Colonic mucosa (tissue), 4 donors: ENCODE data around the gene ZSCAN23. TPM values are rescaled to one million over a fixed set of nuclear protein-coding genes. Genes with fewer than 3 reads are reported as not detected.
A peak's percentile ranks its signal among the peaks of the same experiment; 100 is the strongest.

ENCODE experiments used
- DNase-seq: peaks from one replicate; pipeline ENCODE4 v3.0.0-alpha.2; 2020
- H3K27ac ChIP-seq: fragments of 200-600 bp; one replicate; pipeline ENCODE4 v1.8.0; 2021
- H3K27me3 ChIP-seq: fragments of 200-600 bp; one replicate; pipeline ENCODE4 v1.8.0; 2021
- H3K36me3 ChIP-seq: fragments of 200-600 bp; one replicate; pipeline ENCODE4 v1.8.0; 2021
- H3K4me1 ChIP-seq: fragments of 200-600 bp; one replicate; pipeline ENCODE4 v1.8.0; 2021; ENCODE audit warnings: mild to moderate bottlenecking
- H3K4me3 ChIP-seq: fragments of 200-600 bp; one replicate; pipeline ENCODE4 v1.8.0; 2021
- H3K9ac ChIP-seq, 2 donors: one replicate each; pipeline ENCODE4 v1.7.0; 2013; ENCODE audit warnings: control low read depth in 2 of 2, low read depth in 2 of 2, low read length in 2 of 2
- H3K9me3 ChIP-seq: fragments of 200-600 bp; one replicate; pipeline ENCODE4 v1.8.0; 2021
- CTCF ChIP-seq: fragments of 200-600 bp; IDR thresholded peaks from one replicate; pipeline ENCODE4 v1.8.0; 2022; ENCODE audit warnings: antibody characterized with exemption, mild to moderate bottlenecking
- intact Hi-C: fragments of 100-400 bp; cut with DNase I; formaldehyde crosslinking; loops from one replicate; pipeline ENCODE4 v1.14.1; 2022
- total RNA-seq, 2 donors: library from RNA; stranded (reverse); fragmentation: NEBNext Ultra II Directional in 1 of 2; extraction: Animal tissue kit (Norgen Biotek cat#: 25700) in 1 of 2; gene quantifications; one replicate each; pipeline ENCODE4 v1.2.1, GENCODE V29; 2021
- donor health status: healthy.
- donor health status: DM: no; HTN: no; CAD: no.
- donor health status: DM: no; HTN: no; CAD: no.

ZSCAN23 gene
- total RNA-seq, 2 donors from 2014 or later: 2.6 to 3.3 TPM

GRCh38 chr6:28399350-28400121 lies 43.8 kb downstream of the ZSCAN23 start, which contains the start of gene ZSCAN12:
ZSCAN12 (minus strand) TSS chr6:28399747; CDS start chr6:28398405, 1,342 bp downstream.
- peak; percentile 40 for TF ChIP-seq CTCF

GRCh38 chr6:28395918-28396317 lies 47.4 kb downstream of the ZSCAN23 start:
- TF ChIP-seq CTCF: no peak
- no peak for DNase-seq
- Histone ChIP-seq H3K27me3 (no peaks in the 10 kb centered on the region), H3K4me1 (no peaks in the 10 kb centered on the region), H3K9ac (no peak overlapping the region), H3K4me3 (no peak overlapping the region), H3K36me3 (peaks cover 13% of the 10 kb centered on the region), H3K27ac (no peak overlapping the region), H3K9me3 (no peaks in the 10 kb centered on the region)
- intact Hi-C loops: no loop called here

More at GRCh38 chr6:28399350-28400121, 43.8 kb downstream of the ZSCAN23 start, which contains the start of gene ZSCAN12:
- H3K9ac ChIP-seq: peak within 1 kb of the TSS; percentile 83 to 91
- peak within 1 kb of the TSS; percentile 41 for H3K27ac ChIP-seq
- no peaks in the 10 kb centered on the region for H3K36me3 ChIP-seq
- DNase-seq: peak; percentile 82
- intact Hi-C loops: no loop called here
- no peaks in the 10 kb centered on the region for H3K9me3 ChIP-seq
- no peaks in the 10 kb centered on the region for H3K4me1 ChIP-seq
- peak within 1 kb of the TSS; percentile 78 for H3K4me3 ChIP-seq
- no peaks in the 10 kb centered on the region for H3K27me3 ChIP-seq

GRCh38 chr6:28393912-28394662 lies 49.2 kb downstream of the ZSCAN23 start:
- TF ChIP-seq CTCF: no peak
- H3K9me3 ChIP-seq: no peaks in the 10 kb centered on the region
- H3K27ac ChIP-seq: no peak overlapping the region
- no peak for DNase-seq
- H3K4me1 ChIP-seq: no peaks in the 10 kb centered on the region
- no peak overlapping the region for H3K4me3 ChIP-seq
- intact Hi-C loops: no loop called here
- H3K9ac ChIP-seq: no peak overlapping the region
- peaks cover 18% of the 10 kb centered on the region for H3K36me3 ChIP-seq
- H3K27me3 ChIP-seq: no peaks in the 10 kb centered on the region

- intact Hi-C loops: no loop called here
Observed at GRCh38 chr6:28390688-28391087, 52.6 kb downstream of the ZSCAN23 start.

More at GRCh38 chr6:28390688-28391087, 52.6 kb downstream of the ZSCAN23 start:
- Histone ChIP-seq H3K27ac (no peak overlapping the region), H3K36me3 (peaks cover 18% of the 10 kb centered on the region), H3K27me3 (no peaks in the 10 kb centered on the region), H3K9ac (no peak overlapping the region), H3K4me3 (no peak overlapping the region), H3K9me3 (no peaks in the 10 kb centered on the region), H3K4me1 (no peaks in the 10 kb centered on the region)
- TF ChIP-seq CTCF: no peak
- no peak for DNase-seq
